GM12878 (cell line): ENCODE data around the gene KIAA1671. TPM values are rescaled to one million over a fixed set of nuclear protein-coding genes. Genes with fewer than 3 reads are reported as not detected.

Experiments
- ATAC-seq: fragments of 200-7000 bp; cut with Tn5 transposase; 3 replicates; pipeline ENCODE4 v1.9.1; 2020; ENCODE audit warnings: mild to moderate bottlenecking, moderate library complexity
- BruUV-seq: library from RNA; stranded (reverse); fragments of 400-500 nt; replicated peaks from 2 replicates; lab custom pipeline; 2021; lab: Mats Ljungman, UMichigan
- CTCF ChIA-PET: fragments of 300-600 bp; sonication (Branson Sonifier 250); formaldehyde crosslinking; extraction: SDS; loops from one replicate; lab custom pipeline; 2021; ENCODE audit warnings: inconsistent platforms; lab: Yijun Ruan, JAX
- POLR2A ChIA-PET: fragments of 350-600 bp; formaldehyde crosslinking; extraction: SDS; loops from one replicate; lab custom pipeline; 2021; ENCODE audit warnings: inconsistent platforms; lab: Charles Lee
- RAD21 ChIA-PET: fragments of 300-600 bp; sonication (Branson Sonifier 250); formaldehyde crosslinking; loops from one replicate; lab custom pipeline; 2023; ENCODE audit warnings: antibody characterized with exemption; ENCODE audit not compliant: unreplicated experiment; lab: Charles Lee
- SMC1A ChIA-PET: fragments of 300-600 bp; sonication (Branson Sonifier 250); formaldehyde crosslinking; loops from one replicate; lab custom pipeline; 2023; ENCODE audit not compliant: unreplicated experiment, uncharacterized antibody; lab: Charles Lee
- DNase-seq: peaks from one replicate; pipeline ENCODE4 v3.0.0-alpha.2; 2011; ENCODE audit warnings: low read depth, low spot score
- FAIRE-seq: peaks from 3 replicates; lab custom pipeline; 2011; peaks lifted over from hg19 to GRCh38; lab: Jason Lieb, UNC
- H2AFZ ChIP-seq: 2 replicates; pipeline ENCODE4 v1.6.0; 2011; ENCODE audit warnings: low read depth, low read length, control low read depth; ENCODE audit not compliant: control insufficient read depth
- H3K27ac ChIP-seq: 2 replicates; pipeline ENCODE4 v1.5.1; 2011; ENCODE audit warnings: control low read depth; ENCODE audit not compliant: control insufficient read depth, insufficient read depth
- H3K27me3 ChIP-seq, 2 experiments: replicated peaks in 1 of 2; 2 replicates each; pipeline versions ENCODE4 v1.6.0 to v1.6.1; 2011; ENCODE audit warnings: low read length in 1 of 2; ENCODE audit not compliant: control insufficient read depth in 2 of 2, insufficient read depth in 2 of 2
- H3K36me3 ChIP-seq, 2 experiments: 2 replicates each; pipeline ENCODE4 v1.5.1; 2011; ENCODE audit warnings: low read length in 1 of 2; ENCODE audit not compliant: control insufficient read depth in 2 of 2, insufficient read depth in 2 of 2
- H3K4me1 ChIP-seq: 2 replicates; pipeline ENCODE4 v1.6.1; 2011; ENCODE audit warnings: mild to moderate bottlenecking, low read length, moderate library complexity, mixed read lengths; ENCODE audit not compliant: control insufficient read depth, insufficient read depth
- H3K4me2 ChIP-seq: 2 replicates; pipeline ENCODE4 v1.6.0; 2011; ENCODE audit warnings: control low read depth; ENCODE audit not compliant: control insufficient read depth, insufficient read depth
- H3K4me3 ChIP-seq: fragments of 200-600 bp; sonication (generic); 2 replicates; pipeline ENCODE4 v1.5.1; 2016
- H3K79me2 ChIP-seq: 2 replicates; pipeline ENCODE4 v1.6.0; 2011; ENCODE audit warnings: low read length; ENCODE audit not compliant: control insufficient read depth, insufficient read depth
- H3K9ac ChIP-seq: 2 replicates; pipeline ENCODE4 v1.8.0; 2011; ENCODE audit warnings: low read length, control low read depth, mixed read lengths; ENCODE audit not compliant: control insufficient read depth, insufficient read depth
- H3K9me3 ChIP-seq: replicated peaks from 3 replicates; pipeline ENCODE4 v1.5.1; 2011; ENCODE audit warnings: mild to moderate bottlenecking, low read length; ENCODE audit not compliant: control insufficient read depth, insufficient read depth
- H4K20me1 ChIP-seq: 2 replicates; pipeline ENCODE4 v1.6.0; 2011; ENCODE audit not compliant: control insufficient read depth, insufficient read depth
- CREB1 ChIP-seq: IDR thresholded peaks from 2 replicates; pipeline ENCODE4 v1.6.1; 2012; ENCODE audit warnings: low read depth, mild to moderate bottlenecking, inconsistent platforms
- HDAC6 ChIP-seq: fragments of 200-600 bp; sonication (generic); IDR thresholded peaks from one replicate; pipeline ENCODE4 v1.8.0; 2017; ENCODE audit warnings: antibody characterized with exemption; ENCODE audit not compliant: unreplicated experiment
- IKZF2 ChIP-seq, 2 experiments: fragments of 450-650 bp; IDR thresholded peaks; 2 replicates each; pipeline ENCODE4 v1.6.1; 2017; ENCODE audit warnings: mild to moderate bottlenecking in 2 of 2, moderate library complexity in 2 of 2
- POU2F2 ChIP-seq: IDR thresholded peaks from 3 replicates; pipeline ENCODE4 v1.6.1; 2011; ENCODE audit warnings: low read depth, mild to moderate bottlenecking, low read length, borderline replicate concordance
- RCOR1 ChIP-seq: conservative IDR thresholded peaks from 2 replicates; pipeline ENCODE4 v1.6.1; 2012; ENCODE audit warnings: low read depth, low read length, improper control_type of control experiment
- ZNF274 ChIP-seq: IDR thresholded peaks from one replicate; pipeline ENCODE4 v1.8.0; 2011; ENCODE audit not compliant: insufficient read length, insufficient read depth
- WGBS: methylation state at CpG from one replicate; pipeline ENCODE4 v1.1.6; 2016; ENCODE audit warnings: low lambda C conversion rate; ENCODE audit not compliant: insufficient replicate concordance, insufficient coverage; ENCODE audit errors: missing lambda C conversion rate; 5-methylcytosine and 5-hydroxymethylcytosine counted together
- in situ Hi-C: fragments of 300-500 bp; cut with MboI; formaldehyde crosslinking; loops from 9 replicates; pipeline ENCODE4 v1.14.3; 2018; ENCODE audit warnings: mixed read lengths
- intact Hi-C: fragments of 100-400 bp; cut with micrococcal nuclease; formaldehyde crosslinking; loops from one replicate; pipeline ENCODE4 v1.14.2; 2022; ENCODE audit not compliant: unreplicated experiment
- polyA plus RNA-seq, 11 experiments: library from polyadenylated mRNA; depleted of rRNA in 4 of 11; unstranded in 6 of 11; stranded (reverse) in 5 of 11; fragments of >200 nt; fragmentation: Nextera tagmentation in 4 of 11; fragmentation: Illumina TruSeq in 1 of 11; extraction: Ambion mirVana in 4 of 11; extraction: Trizol in 1 of 11; gene quantifications; 1 replicate in 1 of 11; 2 replicates in 10 of 11; pipeline versions ENCODE4 v1.2.1 to v1.2.3, GENCODE V29; 2011 to 2016; ENCODE audit warnings: inconsistent platforms in 2 of 11, missing spikeins in 2 of 11, low read depth in 1 of 11
- total RNA-seq, 4 experiments: library from RNA; depleted of rRNA in 3 of 4; stranded (reverse); fragments of >200 nt in 3 of 4; fragmentation: Illumina TruSeq in 1 of 4; extraction: Trizol in 1 of 4; gene quantifications; 2 replicates each; pipeline versions ENCODE4 v1.2.1 to v1.2.3, GENCODE V29; 2013 to 2021

KIAA1671 gene
- total and polyA plus RNA-seq, 10 of the 15 experiments (the other 5 are each of a cell fraction or from before 2014, with no cell fraction given): 0.05 to 2.7 (median 0.33) TPM

- H3K79me2 ChIP-seq: no peaks in the 10 kb centered on the region
- no peak overlapping the region for H3K9ac ChIP-seq
- ChIA-PET RAD21 (interaction anchor here (0.6 to 1.0 kb wide), 2 partner anchors 115 to 196 kb away, joined by 3 to 4 read pairs; no protein-coding TSS in a partner anchor), POLR2A (no interaction called here), CTCF (interaction anchor here (1.0 to 6.2 kb wide), 2 partner anchors 28 to 115 kb away, joined by 4 to 53 read pairs; no protein-coding TSS in a partner anchor), SMC1A (interaction anchor here (0.7 kb wide), 2 partner anchors 17 to 107 kb away, joined by 3 read pairs; no protein-coding TSS in a partner anchor)
- H2AFZ ChIP-seq: no peak overlapping the region
- no peaks in the 10 kb centered on the region; a peak in 1 of 4 replicates for H3K27me3 ChIP-seq
- WGBS: 40% methylated on average over 7 of the region's 7 CpGs
- ATAC-seq (no peak), DNase-seq (no peak), FAIRE-seq (no peak)
- BruUV-seq: no TSS peak
- no peak overlapping the region for H3K27ac ChIP-seq
- TF ChIP-seq HDAC6 (no peak), ZNF274 (no peak), IKZF2 (IDR thresholded peaks at IDR 0.05) (no peak), POU2F2 (no peak), RCOR1 (no peak), CREB1 (no peak)
- H3K4me1 ChIP-seq: no peaks in the 10 kb centered on the region
- in situ Hi-C loops (no loop called here), intact Hi-C loops (no loop called here)
- no peaks in the 10 kb centered on the region for H3K36me3 ChIP-seq
- H3K9me3 ChIP-seq: peaks cover 4% of the 10 kb centered on the region; the same call in 1 of the 3 replicates
- no peak overlapping the region for H3K4me3 ChIP-seq
- H3K4me2 ChIP-seq: no peak overlapping the region
- no peaks in the 10 kb centered on the region for H4K20me1 ChIP-seq
These were observed 100.8 kb downstream of the KIAA1671 start for GRCh38 chr22:25053153-25053805.
